T-helper 1 cell treated with Interleukin-12 subunit alpha and Interleukin-12 subunit beta and Interleukin-4 antibody, amounts not matched to agents 30 μg/mL and 1 μg/mL, for 36 hours (primary cell): ENCODE measurements around the gene TMEM54.

ENCODE experiments used
- H3K27ac Mint-ChIP-seq: one replicate; pipeline ENCODE4 v1.8.0; 2021; ENCODE audit warnings: mild to moderate bottlenecking, mixed read lengths
- H3K27me3 Mint-ChIP-seq: one replicate; pipeline ENCODE4 v1.8.0; 2021; ENCODE audit warnings: low read depth, mixed read lengths
- H3K36me3 Mint-ChIP-seq: one replicate; pipeline ENCODE4 v1.8.0; 2021; ENCODE audit warnings: low read depth, mixed read lengths
- H3K4me1 Mint-ChIP-seq: one replicate; pipeline ENCODE4 v1.8.0; 2021; ENCODE audit warnings: low read depth, mixed read lengths
- H3K4me3 Mint-ChIP-seq: one replicate; pipeline ENCODE4 v1.8.0; 2021; ENCODE audit warnings: mild to moderate bottlenecking, moderate library complexity, mixed read lengths
- H3K9me3 Mint-ChIP-seq: one replicate; pipeline ENCODE4 v1.8.0; 2021; ENCODE audit warnings: mixed read lengths

TMEM54 gene

GRCh38 chr1:32871364-32872191 lies 29.6 kb downstream of the TMEM54 start:
- Mint-ChIP-seq H3K27me3 (peaks cover 60% of the 10 kb centered on the region), H3K27ac (no peak overlapping the region), H3K4me1 (peaks cover 24% of the 10 kb centered on the region), H3K4me3 (no peak overlapping the region), H3K36me3 (peaks cover 17% of the 10 kb centered on the region), H3K9me3 (no peaks in the 10 kb centered on the region)

- H3K4me3 Mint-ChIP-seq = peak within 1 kb of the TSS; percentile 65
- H3K27me3 Mint-ChIP-seq = peaks cover 54% of the 10 kb centered on the region
- H3K4me1 Mint-ChIP-seq = peaks cover 22% of the 10 kb centered on the region
- no peaks in the 10 kb centered on the region for H3K9me3 Mint-ChIP-seq
- H3K27ac Mint-ChIP-seq = peak within 1 kb of the TSS; percentile 9
- peaks cover 21% of the 10 kb centered on the region for H3K36me3 Mint-ChIP-seq
Observed at GRCh38 chr1:32870615-32871363, 30.4 kb downstream of the TMEM54 start, which contains the start of gene FNDC5. FNDC5 (minus strand) TSS chr1:32870912.

- Mint-ChIP-seq H3K27ac (peak overlapping the region; percentile 9), H3K36me3 (peaks cover 21% of the 10 kb centered on the region), H3K4me1 (peaks cover 15% of the 10 kb centered on the region), H3K27me3 (peaks cover 47% of the 10 kb centered on the region), H3K4me3 (peak overlapping the region; percentile 65), H3K9me3 (no peaks in the 10 kb centered on the region)
Observed at GRCh38 chr1:32869923-32870614, 31.1 kb downstream of the TMEM54 start.

GRCh38 chr1:32868806-32869455 lies 32.3 kb downstream of the TMEM54 start:
- H3K4me3 Mint-ChIP-seq = no peak overlapping the region
- peaks cover 38% of the 10 kb centered on the region for H3K27me3 Mint-ChIP-seq
- no peak overlapping the region for H3K27ac Mint-ChIP-seq
- H3K9me3 Mint-ChIP-seq = no peaks in the 10 kb centered on the region
- H3K36me3 Mint-ChIP-seq = peaks cover 26% of the 10 kb centered on the region
- peaks cover 12% of the 10 kb centered on the region for H3K4me1 Mint-ChIP-seq

GRCh38 chr1:32868085-32868484 lies 33.1 kb downstream of the TMEM54 start:
- H3K27ac Mint-ChIP-seq = no peak overlapping the region
- no peak overlapping the region for H3K4me3 Mint-ChIP-seq
- H3K27me3 Mint-ChIP-seq = peaks cover 38% of the 10 kb centered on the region
- H3K9me3 Mint-ChIP-seq = no peaks in the 10 kb centered on the region
- H3K36me3 Mint-ChIP-seq = peaks cover 28% of the 10 kb centered on the region
- peaks cover 12% of the 10 kb centered on the region for H3K4me1 Mint-ChIP-seq

- H3K36me3 Mint-ChIP-seq = peaks cover 31% of the 10 kb centered on the region
- no peak overlapping the region for H3K4me3 Mint-ChIP-seq
- no peak overlapping the region for H3K27ac Mint-ChIP-seq
- peaks cover 12% of the 10 kb centered on the region for H3K4me1 Mint-ChIP-seq
- H3K27me3 Mint-ChIP-seq = peaks cover 36% of the 10 kb centered on the region
- no peaks in the 10 kb centered on the region for H3K9me3 Mint-ChIP-seq
Observed at GRCh38 chr1:32867671-32868070, 33.5 kb downstream of the TMEM54 start.

- no peak overlapping the region for H3K4me3 Mint-ChIP-seq
- H3K36me3 Mint-ChIP-seq = peaks cover 36% of the 10 kb centered on the region
Observed at GRCh38 chr1:32867151-32867550, 34.0 kb downstream of the TMEM54 start.

GRCh38 chr1:32865639-32866405 lies 35.4 kb downstream of the TMEM54 start:
- H3K4me3 Mint-ChIP-seq = no peak overlapping the region
- H3K4me1 Mint-ChIP-seq = peaks cover 3% of the 10 kb centered on the region
- H3K9me3 Mint-ChIP-seq = no peaks in the 10 kb centered on the region
- peaks cover 43% of the 10 kb centered on the region for H3K36me3 Mint-ChIP-seq
- no peak overlapping the region for H3K27ac Mint-ChIP-seq
- H3K27me3 Mint-ChIP-seq = peaks cover 19% of the 10 kb centered on the region

More at GRCh38 chr1:32867151-32867550, 34.0 kb downstream of the TMEM54 start:
- Mint-ChIP-seq H3K4me1 (peaks cover 12% of the 10 kb centered on the region), H3K27me3 (peaks cover 31% of the 10 kb centered on the region), H3K27ac (no peak overlapping the region), H3K9me3 (no peaks in the 10 kb centered on the region)

- H3K4me1 Mint-ChIP-seq = no peaks in the 10 kb centered on the region
- H3K9me3 Mint-ChIP-seq = no peaks in the 10 kb centered on the region
- H3K27ac Mint-ChIP-seq = no peak overlapping the region
- H3K27me3 Mint-ChIP-seq = peaks cover 10% of the 10 kb centered on the region
- H3K4me3 Mint-ChIP-seq = no peak overlapping the region
- peaks cover 41% of the 10 kb centered on the region for H3K36me3 Mint-ChIP-seq
Observed at GRCh38 chr1:32864375-32865019, 36.7 kb downstream of the TMEM54 start.

- H3K36me3 Mint-ChIP-seq = peaks cover 38% of the 10 kb centered on the region
- no peak overlapping the region for H3K27ac Mint-ChIP-seq
- no peaks in the 10 kb centered on the region for H3K9me3 Mint-ChIP-seq
- H3K4me1 Mint-ChIP-seq = no peaks in the 10 kb centered on the region
- peaks cover 4% of the 10 kb centered on the region for H3K27me3 Mint-ChIP-seq
- no peak overlapping the region for H3K4me3 Mint-ChIP-seq
Observed at GRCh38 chr1:32863881-32864245, 37.3 kb downstream of the TMEM54 start.

GRCh38 chr1:32863218-32863880 lies 37.8 kb downstream of the TMEM54 start:
- Mint-ChIP-seq H3K4me1 (no peaks in the 10 kb centered on the region), H3K27me3 (no peaks in the 10 kb centered on the region), H3K36me3 (peaks cover 36% of the 10 kb centered on the region), H3K4me3 (no peak overlapping the region), H3K27ac (no peak overlapping the region), H3K9me3 (no peaks in the 10 kb centered on the region)

GRCh38 chr1:32861904-32862695 lies 39.1 kb downstream of the TMEM54 start:
- Mint-ChIP-seq H3K9me3 (no peaks in the 10 kb centered on the region), H3K4me3 (no peak overlapping the region), H3K27me3 (no peaks in the 10 kb centered on the region), H3K4me1 (no peaks in the 10 kb centered on the region), H3K27ac (no peak overlapping the region), H3K36me3 (peaks cover 42% of the 10 kb centered on the region)
